HepG2 (cell line): ENCODE results near the gene LATS1. TPM values are rescaled to one million over a fixed set of nuclear protein-coding genes. Genes with fewer than 3 reads are reported as not detected.

ENCODE experiments used
- FOXA1 ChIP-seq, 2 experiments: fragments of 450-650 bp in 1 of 2; sonication (generic) in 1 of 2; formaldehyde crosslinking in 1 of 2; IDR thresholded peaks; 2 replicates each; pipeline versions ENCODE4 v1.4.0 to v1.6.1; 2016 to 2020; ENCODE audit warnings: missing genetic modification reagents in 1 of 2
- FOXO1 ChIP-seq: sonication (generic); formaldehyde crosslinking; IDR thresholded peaks from 2 replicates; pipeline ENCODE4 v1.4.0; 2020; ENCODE audit warnings: missing genetic modification reagents
- GATAD1 ChIP-seq: IDR thresholded peaks from 2 replicates; pipeline ENCODE4 v1.6.1; 2016; ENCODE audit warnings: missing genetic modification reagents, missing compliant biosample characterization
- GATAD2A ChIP-seq: IDR thresholded peaks from 2 replicates; pipeline ENCODE4 v1.6.1; 2016
- IRF2 ChIP-seq: IDR thresholded peaks from 2 replicates; pipeline ENCODE4 v1.6.1; 2018; ENCODE audit warnings: missing genetic modification reagents, missing compliant biosample characterization
- POLR2A ChIP-seq, 2 experiments: IDR thresholded peaks; 2 replicates each; pipeline ENCODE4 v1.6.1; 2011; ENCODE audit warnings: low read depth in 2 of 2, low read length in 2 of 2, mild to moderate bottlenecking in 1 of 2, moderate library complexity in 1 of 2; ENCODE audit not compliant: insufficient read depth in 1 of 2
- SMAD3 ChIP-seq: sonication (generic); formaldehyde crosslinking; IDR thresholded peaks from 2 replicates; pipeline ENCODE4 v1.4.0; 2020; ENCODE audit warnings: missing genetic modification reagents
- SNAI1 ChIP-seq: sonication (generic); formaldehyde crosslinking; IDR thresholded peaks from 2 replicates; pipeline ENCODE4 v1.5.0; 2020; ENCODE audit warnings: mild to moderate bottlenecking, missing genetic modification reagents, borderline replicate concordance
- STAG1 ChIP-seq: sonication (generic); formaldehyde crosslinking; IDR thresholded peaks from 2 replicates; pipeline ENCODE4 v1.4.0; 2020; ENCODE audit warnings: missing genetic modification reagents
- ZNF264 ChIP-seq: sonication (generic); formaldehyde crosslinking; IDR thresholded peaks from 2 replicates; pipeline ENCODE4 v1.4.0; 2020; ENCODE audit warnings: missing genetic modification reagents
- ZNF496 ChIP-seq: sonication (generic); formaldehyde crosslinking; IDR thresholded peaks from 2 replicates; pipeline ENCODE4 v1.8.1; 2023; ENCODE audit warnings: mild to moderate bottlenecking, moderate library complexity, missing genetic modification reagents; ENCODE audit not compliant: insufficient replicate concordance
- ZNF672 ChIP-seq: sonication (generic); formaldehyde crosslinking; IDR thresholded peaks from 2 replicates; pipeline ENCODE4 v1.8.1; 2022; ENCODE audit warnings: missing genetic modification reagents
- ZNF850 ChIP-seq: sonication (generic); formaldehyde crosslinking; conservative IDR thresholded peaks from 2 replicates; pipeline ENCODE4 v1.9.0; 2021; ENCODE audit warnings: mild to moderate bottlenecking, missing genetic modification reagents
- polyA plus RNA-seq, 8 experiments: library from polyadenylated mRNA; depleted of rRNA in 3 of 8; stranded (reverse) in 7 of 8; unstranded in 1 of 8; fragments of >200 nt; fragmentation: Illumina TruSeq in 4 of 8; extraction: Trizol in 4 of 8; gene quantifications; 2 replicates each; pipeline versions ENCODE4 v1.2.1 to v1.2.3, GENCODE V29; 2011 to 2016; ENCODE audit warnings: low read depth in 4 of 8, missing spikeins in 1 of 8, mixed read lengths in 1 of 8; ENCODE audit not compliant: insufficient read depth in 1 of 8
- total RNA-seq, 5 experiments: library from RNA; depleted of rRNA; stranded (reverse); fragments of >200 nt; fragmentation: Illumina TruSeq; extraction: Trizol; gene quantifications; 2 replicates each; pipeline ENCODE4 v1.2.3, GENCODE V29; 2016; ENCODE audit warnings: low read depth in 1 of 5
- TF ChIP-seq, protein P1 (sequence below): sonication (generic); formaldehyde crosslinking; IDR thresholded peaks from 2 replicates; pipeline ENCODE4 v1.5.0; 2020; ENCODE audit warnings: mild to moderate bottlenecking, missing genetic modification reagents, borderline replicate concordance
- TF ChIP-seq, protein P2 (sequence below): IDR thresholded peaks from 2 replicates; pipeline ENCODE4 v1.6.1; 2012; ENCODE audit warnings: inconsistent platforms
- TF ChIP-seq, protein P3 (sequence below): sonication (generic); formaldehyde crosslinking; IDR thresholded peaks from 2 replicates; pipeline ENCODE4 v1.4.0; 2020; ENCODE audit warnings: missing genetic modification reagents
- TF ChIP-seq, protein P4 (sequence below): sonication (generic); formaldehyde crosslinking; IDR thresholded peaks from 2 replicates; pipeline ENCODE4 v1.9.0; 2021; ENCODE audit warnings: mild to moderate bottlenecking, missing genetic modification reagents

The LATS1 gene
- total and polyA plus RNA-seq, 2 of the 13 experiments (the other 11 are each of a cell fraction or from before 2014, with no cell fraction given), result 9.9 to 12.6 TPM

DNA sequence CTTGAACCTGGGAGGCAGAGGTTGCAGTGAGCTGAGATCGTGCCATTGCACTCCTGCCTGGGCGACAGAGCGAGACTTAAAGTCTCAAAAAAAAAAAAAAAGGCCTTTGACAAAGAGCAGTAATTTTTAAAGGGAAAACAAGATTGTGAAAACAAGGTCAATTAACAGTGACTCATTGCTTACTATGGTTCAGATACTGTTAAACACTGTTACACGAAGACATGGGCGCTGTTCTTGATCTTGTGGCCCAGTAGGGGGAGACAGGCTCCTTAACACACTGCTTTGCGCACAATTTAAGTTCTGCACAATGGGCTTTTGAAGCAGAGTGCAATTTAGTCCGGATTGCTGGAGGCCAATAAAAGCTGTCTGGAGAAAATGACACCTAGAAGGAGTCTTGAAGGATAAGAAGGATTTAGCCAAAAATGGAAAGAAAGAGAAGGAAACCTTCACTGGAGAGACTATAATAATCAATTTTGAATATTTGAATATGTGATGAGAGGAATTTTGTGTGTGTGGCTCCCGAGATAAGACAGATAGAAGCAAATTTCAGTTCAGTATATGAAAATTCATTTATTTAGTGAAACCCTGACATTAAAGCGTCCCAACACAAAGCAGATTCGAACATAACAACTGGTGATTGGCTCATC is 6.0 kb upstream of the LATS1 start (continued):
- TF ChIP-seq, protein P1, sequence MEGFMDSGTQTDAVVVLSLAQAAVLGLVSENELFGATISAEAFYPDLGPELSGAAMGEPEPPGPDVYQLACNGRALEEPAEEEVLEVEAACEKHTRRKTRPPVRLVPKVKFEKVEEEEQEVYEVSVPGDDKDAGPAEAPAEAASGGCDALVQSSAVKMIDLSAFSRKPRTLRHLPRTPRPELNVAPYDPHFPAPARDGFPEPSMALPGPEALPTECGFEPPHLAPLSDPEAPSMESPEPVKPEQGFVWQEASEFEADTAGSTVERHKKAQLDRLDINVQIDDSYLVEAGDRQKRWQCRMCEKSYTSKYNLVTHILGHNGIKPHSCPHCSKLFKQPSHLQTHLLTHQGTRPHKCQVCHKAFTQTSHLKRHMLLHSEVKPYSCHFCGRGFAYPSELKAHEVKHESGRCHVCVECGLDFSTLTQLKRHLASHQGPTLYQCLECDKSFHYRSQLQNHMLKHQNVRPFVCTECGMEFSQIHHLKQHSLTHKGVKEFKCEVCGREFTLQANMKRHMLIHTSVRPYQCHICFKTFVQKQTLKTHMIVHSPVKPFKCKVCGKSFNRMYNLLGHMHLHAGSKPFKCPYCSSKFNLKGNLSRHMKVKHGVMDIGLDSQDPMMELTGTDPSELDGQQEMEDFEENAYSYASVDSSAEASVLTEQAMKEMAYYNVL (CRISPR knock-in tag), result no peak
- TF ChIP-seq SNAI1 (CRISPR knock-in tag) (no peak), GATAD2A (CRISPR knock-in tag) (peak; percentile 67), FOXA1 (IDR thresholded peaks at IDR 0.05) (no peak), FOXA1 (CRISPR knock-in tag; IDR thresholded peaks at IDR 0.05) (peak; percentile 53; the same call in 1 of the 2 replicates), ZNF264 (CRISPR knock-in tag) (no peak), ZNF496 (CRISPR knock-in tag) (no peak), ZNF850 (CRISPR knock-in tag) (no peak), POLR2A (IDR thresholded peaks at IDR 0.05; ENCODE audit: insufficient read depth in 1 of 2, low read depth in 2 of 2, low read length in 2 of 2) (no peak), FOXO1 (CRISPR knock-in tag) (0 out of 2 replicates have a peak, but pooled peaks have one; percentile 43), GATAD1 (CRISPR knock-in tag) (peak; percentile 61), STAG1 (CRISPR knock-in tag) (peak; percentile 86), IRF2 (CRISPR knock-in tag) (0 out of 2 replicates have a peak, but pooled peaks have one; percentile 60), SMAD3 (peak; percentile 34; the same call in 1 of the 2 replicates), ZNF672 (CRISPR knock-in tag) (no peak)
- TF ChIP-seq, protein P2, sequence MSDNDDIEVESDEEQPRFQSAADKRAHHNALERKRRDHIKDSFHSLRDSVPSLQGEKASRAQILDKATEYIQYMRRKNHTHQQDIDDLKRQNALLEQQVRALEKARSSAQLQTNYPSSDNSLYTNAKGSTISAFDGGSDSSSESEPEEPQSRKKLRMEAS, result peak; percentile 36; the same call in 1 of the 2 replicates
- TF ChIP-seq, protein P3, sequence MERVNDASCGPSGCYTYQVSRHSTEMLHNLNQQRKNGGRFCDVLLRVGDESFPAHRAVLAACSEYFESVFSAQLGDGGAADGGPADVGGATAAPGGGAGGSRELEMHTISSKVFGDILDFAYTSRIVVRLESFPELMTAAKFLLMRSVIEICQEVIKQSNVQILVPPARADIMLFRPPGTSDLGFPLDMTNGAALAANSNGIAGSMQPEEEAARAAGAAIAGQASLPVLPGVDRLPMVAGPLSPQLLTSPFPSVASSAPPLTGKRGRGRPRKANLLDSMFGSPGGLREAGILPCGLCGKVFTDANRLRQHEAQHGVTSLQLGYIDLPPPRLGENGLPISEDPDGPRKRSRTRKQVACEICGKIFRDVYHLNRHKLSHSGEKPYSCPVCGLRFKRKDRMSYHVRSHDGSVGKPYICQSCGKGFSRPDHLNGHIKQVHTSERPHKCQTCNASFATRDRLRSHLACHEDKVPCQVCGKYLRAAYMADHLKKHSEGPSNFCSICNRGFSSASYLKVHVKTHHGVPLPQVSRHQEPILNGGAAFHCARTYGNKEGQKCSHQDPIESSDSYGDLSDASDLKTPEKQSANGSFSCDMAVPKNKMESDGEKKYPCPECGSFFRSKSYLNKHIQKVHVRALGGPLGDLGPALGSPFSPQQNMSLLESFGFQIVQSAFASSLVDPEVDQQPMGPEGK (CRISPR knock-in tag), result 0 out of 2 replicates have a peak, but pooled peaks have one; percentile 22
- TF ChIP-seq, protein P4, sequence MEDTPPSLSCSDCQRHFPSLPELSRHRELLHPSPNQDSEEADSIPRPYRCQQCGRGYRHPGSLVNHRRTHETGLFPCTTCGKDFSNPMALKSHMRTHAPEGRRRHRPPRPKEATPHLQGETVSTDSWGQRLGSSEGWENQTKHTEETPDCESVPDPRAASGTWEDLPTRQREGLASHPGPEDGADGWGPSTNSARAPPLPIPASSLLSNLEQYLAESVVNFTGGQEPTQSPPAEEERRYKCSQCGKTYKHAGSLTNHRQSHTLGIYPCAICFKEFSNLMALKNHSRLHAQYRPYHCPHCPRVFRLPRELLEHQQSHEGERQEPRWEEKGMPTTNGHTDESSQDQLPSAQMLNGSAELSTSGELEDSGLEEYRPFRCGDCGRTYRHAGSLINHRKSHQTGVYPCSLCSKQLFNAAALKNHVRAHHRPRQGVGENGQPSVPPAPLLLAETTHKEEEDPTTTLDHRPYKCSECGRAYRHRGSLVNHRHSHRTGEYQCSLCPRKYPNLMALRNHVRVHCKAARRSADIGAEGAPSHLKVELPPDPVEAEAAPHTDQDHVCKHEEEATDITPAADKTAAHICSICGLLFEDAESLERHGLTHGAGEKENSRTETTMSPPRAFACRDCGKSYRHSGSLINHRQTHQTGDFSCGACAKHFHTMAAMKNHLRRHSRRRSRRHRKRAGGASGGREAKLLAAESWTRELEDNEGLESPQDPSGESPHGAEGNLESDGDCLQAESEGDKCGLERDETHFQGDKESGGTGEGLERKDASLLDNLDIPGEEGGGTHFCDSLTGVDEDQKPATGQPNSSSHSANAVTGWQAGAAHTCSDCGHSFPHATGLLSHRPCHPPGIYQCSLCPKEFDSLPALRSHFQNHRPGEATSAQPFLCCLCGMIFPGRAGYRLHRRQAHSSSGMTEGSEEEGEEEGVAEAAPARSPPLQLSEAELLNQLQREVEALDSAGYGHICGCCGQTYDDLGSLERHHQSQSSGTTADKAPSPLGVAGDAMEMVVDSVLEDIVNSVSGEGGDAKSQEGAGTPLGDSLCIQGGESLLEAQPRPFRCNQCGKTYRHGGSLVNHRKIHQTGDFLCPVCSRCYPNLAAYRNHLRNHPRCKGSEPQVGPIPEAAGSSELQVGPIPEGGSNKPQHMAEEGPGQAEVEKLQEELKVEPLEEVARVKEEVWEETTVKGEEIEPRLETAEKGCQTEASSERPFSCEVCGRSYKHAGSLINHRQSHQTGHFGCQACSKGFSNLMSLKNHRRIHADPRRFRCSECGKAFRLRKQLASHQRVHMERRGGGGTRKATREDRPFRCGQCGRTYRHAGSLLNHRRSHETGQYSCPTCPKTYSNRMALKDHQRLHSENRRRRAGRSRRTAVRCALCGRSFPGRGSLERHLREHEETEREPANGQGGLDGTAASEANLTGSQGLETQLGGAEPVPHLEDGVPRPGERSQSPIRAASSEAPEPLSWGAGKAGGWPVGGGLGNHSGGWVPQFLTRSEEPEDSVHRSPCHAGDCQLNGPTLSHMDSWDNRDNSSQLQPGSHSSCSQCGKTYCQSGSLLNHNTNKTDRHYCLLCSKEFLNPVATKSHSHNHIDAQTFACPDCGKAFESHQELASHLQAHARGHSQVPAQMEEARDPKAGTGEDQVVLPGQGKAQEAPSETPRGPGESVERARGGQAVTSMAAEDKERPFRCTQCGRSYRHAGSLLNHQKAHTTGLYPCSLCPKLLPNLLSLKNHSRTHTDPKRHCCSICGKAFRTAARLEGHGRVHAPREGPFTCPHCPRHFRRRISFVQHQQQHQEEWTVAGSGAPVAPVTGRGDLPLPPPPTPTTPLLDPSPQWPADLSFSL, result no peak
